GM08714 (cell line): ENCODE data around the gene SLC36A4.
A peak's percentile ranks its signal among the peaks of the same experiment; 100 is the strongest.
"Not testable (repeated sequence)": the region's sequence is repeated elsewhere in the genome, so short reads cannot be mapped to it uniquely, and the experiment has no call there.

Experiments used
- H3K4me3 ChIP-seq: fragments of 200-500 bp; sonication (Bioruptor generic); 2 replicates; pipeline ENCODE4 v1.5.1; 2014; ENCODE audit warnings: mild to moderate bottlenecking, low read length, inconsistent platforms
- ZNF274 ChIP-seq: IDR thresholded peaks from 2 replicates; pipeline ENCODE4 v1.6.1; 2012; ENCODE audit warnings: mild to moderate bottlenecking, low read depth, low read length

SLC36A4 gene

DNA sequence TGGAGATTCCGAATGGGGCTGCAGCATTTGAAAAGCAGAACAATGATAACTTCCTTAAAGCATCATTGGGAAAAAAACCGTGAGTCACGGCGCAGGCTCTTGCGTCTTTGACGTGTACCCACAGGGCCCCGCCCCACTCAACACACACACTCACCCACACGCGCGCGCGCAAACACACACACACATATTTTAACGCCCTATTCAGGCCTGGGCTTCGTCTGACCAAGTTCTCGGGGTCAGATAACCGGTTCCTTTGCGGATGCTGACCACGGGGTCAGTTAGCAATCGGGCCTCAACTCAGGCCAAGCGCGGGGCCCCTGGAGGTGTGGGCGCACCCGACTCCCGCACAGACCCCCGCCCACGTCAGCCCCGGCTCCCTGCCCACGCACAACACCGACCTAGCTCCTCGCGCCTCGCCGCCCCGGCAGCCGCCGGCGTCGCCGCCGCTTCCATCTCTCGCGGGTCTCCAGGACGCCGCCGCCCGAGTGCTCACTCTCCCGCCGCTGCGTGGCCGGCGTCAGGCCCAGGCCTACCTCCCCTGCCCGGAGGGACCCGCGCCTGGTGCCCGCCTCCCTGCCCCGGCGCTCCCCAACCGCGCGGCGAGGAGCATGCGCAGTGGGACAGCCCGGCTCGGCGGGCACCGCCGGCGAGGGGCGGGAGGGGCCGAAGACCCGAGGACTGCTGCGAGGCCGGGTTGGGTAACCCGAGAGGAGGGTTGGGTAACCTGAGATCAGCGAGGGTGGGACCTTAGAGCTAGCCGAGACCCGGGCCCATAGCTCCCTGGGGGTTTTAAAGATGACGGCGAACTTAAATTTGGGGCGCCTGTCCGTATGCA, at the start of gene SLC36A4:
Gene SLC36A4 (minus strand): TSS at position 612 of the 835 bp plus-strand sequence. CDS start 159 bp downstream, at position 453.
- TF ChIP-seq ZNF274, result no peak
- peak within 1 kb of the TSS; percentile 98 for H3K4me3 ChIP-seq

DNA sequence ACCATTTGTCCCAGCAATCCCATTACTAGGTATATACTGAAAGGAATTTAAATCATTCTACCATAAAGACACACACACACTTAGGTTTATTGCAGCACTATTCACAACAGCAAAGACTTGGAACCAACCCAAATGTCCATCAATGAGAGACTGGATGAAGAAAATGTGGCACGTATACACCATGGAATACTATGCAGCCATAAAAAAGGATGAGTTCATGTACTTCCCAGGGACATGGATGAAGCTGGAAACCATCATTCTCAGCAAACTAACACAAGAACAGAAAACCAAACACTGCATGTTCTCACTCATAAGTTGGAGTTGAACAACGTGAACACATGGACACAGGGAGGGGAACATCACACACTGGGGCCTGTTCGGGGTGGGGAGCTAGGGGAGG, 49.0 kb upstream of the SLC36A4 start:
- H3K4me3 ChIP-seq, result not testable (repeated sequence)

DNA sequence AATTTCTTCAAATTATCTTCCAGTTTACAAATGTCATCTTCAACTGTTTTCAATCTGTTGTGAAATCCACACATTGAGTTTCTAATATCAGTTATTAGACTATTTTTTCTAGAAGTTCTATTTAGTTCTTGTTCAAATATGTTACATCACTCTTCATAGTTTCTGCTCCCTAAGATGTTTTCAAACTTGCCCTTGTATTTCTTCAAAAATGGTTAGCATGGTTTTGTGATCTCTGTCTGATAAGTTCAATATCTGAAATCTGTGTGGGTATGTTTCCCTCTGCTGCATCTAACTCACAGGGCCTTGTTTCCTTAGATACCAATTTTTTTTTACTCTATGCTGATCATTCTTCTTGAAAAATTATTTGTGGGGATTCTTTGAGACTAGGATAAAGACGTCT, 46.2 kb upstream of the SLC36A4 start:
- no peak for TF ChIP-seq ZNF274

DNA sequence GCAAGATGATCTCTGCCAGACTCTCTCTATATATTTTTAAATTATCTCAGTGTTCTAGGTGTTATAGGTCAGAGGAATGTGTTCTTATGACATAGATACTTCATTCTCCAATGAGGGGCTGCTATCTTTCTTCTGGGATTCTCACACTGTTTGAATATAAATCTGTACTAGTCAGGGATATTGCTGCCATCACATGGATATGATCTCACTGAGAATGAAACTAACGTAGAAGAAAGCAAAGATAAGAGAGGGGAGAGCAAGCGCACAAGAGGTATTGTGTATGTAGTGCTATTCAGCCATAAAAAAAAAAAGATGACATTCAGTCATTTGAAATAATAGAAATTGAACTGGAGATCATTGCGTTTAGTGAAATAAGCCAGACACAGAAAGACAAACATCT, 42.2 kb upstream of the SLC36A4 start:
- TF ChIP-seq ZNF274, result no peak
- no peak overlapping the region for H3K4me3 ChIP-seq

More for the DNA sequence above, 46.2 kb upstream of the SLC36A4 start:
- no peak overlapping the region for H3K4me3 ChIP-seq

GRCh38 chr11:93238956-93239355, 41.2 kb upstream of the SLC36A4 start:
- TF ChIP-seq ZNF274, result no peak
- H3K4me3 ChIP-seq, result no peak overlapping the region

DNA sequence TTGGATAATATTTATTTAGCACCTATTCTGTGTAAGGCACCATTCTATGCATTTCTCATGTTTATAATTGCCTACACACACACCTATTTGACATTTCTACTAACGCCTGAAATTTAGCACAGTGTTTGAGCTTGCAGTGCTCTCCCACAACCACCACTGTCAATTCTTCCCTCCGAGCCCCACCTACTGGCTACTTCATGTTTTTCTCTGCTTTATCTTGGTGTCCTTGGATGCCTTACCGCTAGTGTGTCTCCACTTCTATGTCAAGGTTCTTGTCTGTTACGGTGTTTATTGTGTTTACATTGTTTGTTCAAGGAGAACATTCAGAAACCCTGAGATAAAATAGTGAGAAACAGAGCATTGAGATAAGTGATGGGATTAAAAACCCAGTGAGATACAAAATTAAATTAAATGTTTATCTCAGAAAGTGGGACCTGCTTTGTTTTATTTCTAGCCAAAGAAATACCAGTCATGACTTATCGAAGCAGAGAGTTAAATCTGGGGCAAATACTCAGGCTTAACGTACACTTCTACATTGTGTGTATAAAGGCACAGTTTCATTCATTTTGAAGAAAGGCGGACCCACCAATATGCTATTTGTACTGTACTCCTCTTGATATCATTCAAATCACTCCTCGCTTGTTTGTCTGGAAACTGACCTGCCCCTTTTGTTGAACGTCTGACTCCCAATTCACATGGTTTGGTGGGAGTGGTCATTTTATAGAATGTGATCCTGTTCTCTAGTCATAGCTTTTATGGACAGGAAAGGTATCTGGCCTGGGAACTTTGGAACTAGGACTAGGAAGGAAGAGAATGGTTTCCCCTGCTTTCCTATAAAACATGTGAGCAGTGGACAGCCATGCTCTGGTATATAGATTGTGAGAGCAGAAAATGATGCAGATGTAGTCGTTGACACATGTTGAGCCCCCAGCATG, 39.2 kb upstream of the SLC36A4 start:
- no peak overlapping the region for H3K4me3 ChIP-seq
- no peak for TF ChIP-seq ZNF274

DNA sequence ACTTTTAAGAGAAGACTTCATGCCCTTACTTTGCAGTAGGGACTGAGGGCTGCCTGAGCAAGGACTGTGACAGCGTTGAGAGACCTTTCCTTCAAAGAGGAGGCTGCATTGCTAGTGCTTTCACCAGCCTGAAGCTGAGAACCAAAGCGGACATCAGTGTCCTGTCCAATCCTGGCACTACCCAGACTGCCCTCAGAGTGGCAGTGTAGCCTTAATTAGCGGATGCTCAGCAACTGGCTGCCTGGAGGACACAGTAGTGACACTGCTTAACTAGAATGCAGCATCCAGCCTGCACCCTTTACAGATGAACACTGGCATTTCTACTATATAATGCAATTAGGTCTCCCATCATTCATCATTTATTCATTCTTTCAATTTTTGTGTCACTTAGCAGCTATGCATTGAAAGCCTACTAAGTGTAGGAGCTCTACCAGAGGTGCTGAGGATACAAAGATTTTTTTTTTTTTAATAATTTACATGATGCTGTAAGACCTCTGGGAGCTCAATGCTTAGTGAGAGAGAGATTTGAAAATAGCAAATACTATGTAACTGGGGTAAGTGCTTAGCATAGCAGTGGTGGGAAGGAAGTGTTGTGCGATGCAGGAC, 36.9 kb upstream of the SLC36A4 start:
- no peak overlapping the region for H3K4me3 ChIP-seq
- TF ChIP-seq ZNF274, result no peak

GRCh38 chr11:93229876-93230275, 32.1 kb upstream of the SLC36A4 start:
- no peak for TF ChIP-seq ZNF274
- H3K4me3 ChIP-seq, result no peak overlapping the region

DNA sequence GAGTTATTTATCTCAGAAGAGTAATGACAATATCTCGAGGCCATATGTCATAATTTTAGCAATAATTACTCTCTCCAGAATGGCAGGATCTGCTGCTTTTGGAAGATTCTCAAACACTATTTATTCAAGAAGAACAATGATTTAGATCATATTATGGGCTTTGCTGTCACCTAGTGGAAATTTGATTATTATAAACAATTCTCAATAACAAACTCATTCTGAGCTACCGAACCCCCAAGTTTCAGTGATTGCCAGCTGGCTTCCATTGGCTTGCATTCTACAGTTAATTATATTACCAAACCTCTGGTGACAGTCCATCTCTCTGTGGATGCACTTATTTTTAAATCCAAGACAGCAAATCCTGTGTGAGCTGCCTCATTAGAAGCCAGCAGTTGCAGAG, 27.9 kb upstream of the SLC36A4 start:
- H3K4me3 ChIP-seq, result no peak overlapping the region
- TF ChIP-seq ZNF274, result no peak

DNA sequence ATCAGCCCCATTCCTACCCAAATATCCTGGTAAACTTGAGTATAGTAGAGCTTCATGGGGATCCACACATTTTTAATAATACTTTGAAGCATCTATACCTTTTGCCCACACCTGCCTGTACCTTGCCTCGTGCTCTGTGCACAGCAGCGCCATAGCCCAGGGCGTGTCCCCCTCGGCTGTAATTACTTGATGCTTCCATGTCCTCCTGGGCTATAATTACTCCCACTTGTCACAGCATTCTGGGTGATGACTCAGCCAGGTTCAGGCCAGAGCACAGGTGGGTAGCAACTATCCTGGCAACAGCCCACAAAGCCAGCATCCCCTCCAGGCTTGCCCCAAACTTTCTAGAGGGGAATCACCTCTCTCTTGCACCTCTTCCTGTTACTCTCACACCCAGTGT, 23.7 kb upstream of the SLC36A4 start:
- no peak for TF ChIP-seq ZNF274
- H3K4me3 ChIP-seq, result no peak overlapping the region

- H3K4me3 ChIP-seq, result no peak overlapping the region
- no peak for TF ChIP-seq ZNF274
Measured at GRCh38 chr11:93220078-93220477, 22.3 kb upstream of the SLC36A4 start.

- no peak overlapping the region for H3K4me3 ChIP-seq
- TF ChIP-seq ZNF274, result no peak
Measured at GRCh38 chr11:93219440-93219839, 21.6 kb upstream of the SLC36A4 start.

DNA sequence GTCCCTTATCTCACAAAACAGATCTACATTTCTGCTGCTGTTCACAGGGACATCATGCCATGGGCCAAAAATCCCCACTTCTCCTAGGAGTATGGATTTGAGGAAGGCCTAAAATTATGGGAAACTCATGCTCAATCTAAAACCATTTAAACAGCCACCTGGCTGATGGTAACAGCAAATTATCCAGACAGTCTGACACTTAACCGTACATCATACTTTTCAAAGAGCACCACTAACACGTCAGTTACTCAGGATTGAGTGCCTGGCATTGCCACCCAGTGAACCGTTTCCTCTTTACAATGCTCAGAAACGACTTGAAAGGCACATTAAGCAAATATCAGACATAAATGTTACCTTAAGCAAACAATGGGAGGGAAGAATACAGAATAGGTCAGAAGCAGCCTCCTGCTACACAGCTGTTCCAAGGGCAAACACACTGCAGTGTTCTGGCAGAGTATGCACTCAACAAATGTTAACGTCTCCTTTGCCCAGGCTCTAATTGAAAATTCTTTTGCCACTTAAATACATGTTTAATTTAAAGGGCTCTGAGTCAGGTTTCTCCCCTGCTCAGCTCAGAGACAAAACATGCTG, 18.8 kb upstream of the SLC36A4 start:
- TF ChIP-seq ZNF274, result no peak

DNA sequence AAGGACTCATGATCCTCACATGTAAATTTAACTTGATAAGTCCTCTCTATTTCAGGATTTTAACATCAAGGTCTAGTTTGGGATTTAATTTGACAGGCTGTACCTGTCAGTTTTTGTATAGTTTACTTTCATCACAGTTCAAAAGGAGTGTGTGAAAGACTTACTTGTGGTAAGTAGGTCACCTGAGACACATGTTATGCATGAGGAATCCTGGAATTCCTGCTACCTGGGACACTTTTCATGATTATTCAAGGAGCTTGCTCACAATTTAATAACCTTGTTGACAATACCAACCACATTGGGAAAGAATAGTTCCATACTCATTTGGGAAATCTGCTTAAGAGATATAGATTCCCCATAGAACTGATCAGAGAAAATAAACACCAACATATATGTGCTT, 15.8 kb upstream of the SLC36A4 start:
- no peak overlapping the region for H3K4me3 ChIP-seq
- no peak for TF ChIP-seq ZNF274

More for the DNA sequence above, 18.8 kb upstream of the SLC36A4 start:
- H3K4me3 ChIP-seq, result no peak overlapping the region
